IMR-90 (cell line): Measurements from ENCODE around the gene SIPA1L3. TPM values are rescaled to one million over a fixed set of nuclear protein-coding genes. Genes with fewer than 3 reads are reported as not detected.
A peak's percentile ranks its signal among the peaks of the same experiment; 100 is the strongest.

ENCODE experiments used
- ATAC-seq: fragments of 200-7000 bp; cut with Tn5 transposase; 2 replicates; pipeline ENCODE4 v1.9.1; 2020; ENCODE audit warnings: low read depth, mild to moderate bottlenecking, moderate library complexity
- BruUV-seq: library from RNA; stranded (reverse); fragments of 400-500 nt; replicated peaks from 2 replicates; lab custom pipeline; 2021; lab: Mats Ljungman, UMichigan
- CTCF ChIA-PET: fragments of 300-600 bp; formaldehyde crosslinking; extraction: SDS; loops from one replicate; lab custom pipeline; 2021; ENCODE audit warnings: antibody characterized with exemption; lab: Yijun Ruan, JAX
- POLR2A ChIA-PET: fragments of 300-600 bp; sonication (Branson Sonifier 250); formaldehyde crosslinking; loops from one replicate; lab custom pipeline; 2022; ENCODE audit warnings: antibody characterized with exemption; ENCODE audit not compliant: unreplicated experiment; lab: Charles Lee
- DNase-seq: peaks from one replicate; pipeline ENCODE4 v3.0.0; 2013
- H2AFZ ChIP-seq: replicated peaks from 2 replicates; pipeline ENCODE3; 2013; ENCODE audit warnings: low read length, mild to moderate bottlenecking; ENCODE audit not compliant: poor library complexity
- H2AK5ac ChIP-seq: 2 replicates; pipeline ENCODE4 v1.6.1; 2013; ENCODE audit warnings: low read depth, low read length, inconsistent platforms
- H2AK9ac ChIP-seq: replicated peaks from 2 replicates; pipeline ENCODE3; 2013; ENCODE audit warnings: mild to moderate bottlenecking, low read depth, low read length, moderate library complexity; ENCODE audit not compliant: poor library complexity
- H2BK120ac ChIP-seq: 2 replicates; pipeline ENCODE4 v1.6.1; 2013; ENCODE audit warnings: low read depth, low read length, inconsistent platforms
- H2BK15ac ChIP-seq: 3 replicates; pipeline ENCODE4 v1.6.1; 2013; ENCODE audit warnings: low read depth, low read length, inconsistent platforms
- H2BK20ac ChIP-seq: 2 replicates; pipeline ENCODE4 v1.6.1; 2013; ENCODE audit warnings: low read depth, mild to moderate bottlenecking, inconsistent platforms, low read length, moderate library complexity
- H2BK5ac ChIP-seq: 2 replicates; pipeline ENCODE4 v1.6.1; 2013; ENCODE audit warnings: mild to moderate bottlenecking, low read depth, low read length, inconsistent platforms; ENCODE audit not compliant: poor library complexity, severe bottlenecking
- H3K14ac ChIP-seq: replicated peaks from 2 replicates; pipeline ENCODE4 v1.6.1; 2013; ENCODE audit warnings: low read depth, low read length, inconsistent platforms
- H3K18ac ChIP-seq: 2 replicates; pipeline ENCODE4 v1.6.1; 2013; ENCODE audit warnings: low read depth, low read length, control low read depth
- H3K23ac ChIP-seq: 2 replicates; pipeline ENCODE4 v1.6.1; 2013; ENCODE audit warnings: low read depth, low read length, inconsistent platforms
- H3K27ac ChIP-seq: 2 replicates; pipeline ENCODE4 v1.5.1; 2013; ENCODE audit warnings: mild to moderate bottlenecking, control low read depth, low read length; ENCODE audit not compliant: insufficient read depth
- H3K27me3 ChIP-seq: 2 replicates; pipeline ENCODE4 v1.6.1; 2013; ENCODE audit warnings: low read length; ENCODE audit not compliant: control insufficient read depth, insufficient read depth
- H3K36me3 ChIP-seq: 2 replicates; pipeline ENCODE4 v1.6.1; 2013; ENCODE audit warnings: low read length, mixed read lengths; ENCODE audit not compliant: control insufficient read depth, insufficient read depth
- H3K4ac ChIP-seq: 2 replicates; pipeline ENCODE4 v1.6.1; 2013; ENCODE audit warnings: low read depth, low read length, inconsistent platforms
- H3K4me1 ChIP-seq: 2 replicates; pipeline ENCODE4 v1.6.1; 2013; ENCODE audit warnings: low read length, mixed read lengths; ENCODE audit not compliant: control insufficient read depth, insufficient read depth
- H3K4me2 ChIP-seq: 2 replicates; pipeline ENCODE4 v1.6.1; 2013; ENCODE audit warnings: low read depth, mild to moderate bottlenecking, control low read depth, low read length, moderate library complexity
- H3K4me3 ChIP-seq: 2 replicates; pipeline ENCODE4 v1.5.1; 2013; ENCODE audit warnings: low read depth, mild to moderate bottlenecking, control low read depth, low read length, moderate library complexity; ENCODE audit not compliant: insufficient read depth
- H3K56ac ChIP-seq: 2 replicates; pipeline ENCODE4 v1.6.1; 2013; ENCODE audit warnings: low read length, inconsistent platforms; ENCODE audit not compliant: insufficient read depth; ENCODE audit errors: extremely low read depth
- H3K79me1 ChIP-seq, 2 experiments: 2 replicates each; pipeline ENCODE4 v1.6.1; 2013; ENCODE audit warnings: low read length in 2 of 2, inconsistent platforms in 1 of 2, low read depth in 1 of 2
- H3K9ac ChIP-seq: 2 replicates; pipeline ENCODE4 v1.6.1; 2013; ENCODE audit warnings: low read depth, low read length, control low read depth
- H3K9me1 ChIP-seq: 2 replicates; pipeline ENCODE4 v1.6.1; 2013; ENCODE audit warnings: low read length, inconsistent platforms; ENCODE audit not compliant: insufficient read depth
- H3K9me3 ChIP-seq: 2 replicates; pipeline ENCODE4 v1.6.1; 2013; ENCODE audit warnings: low read length; ENCODE audit not compliant: control insufficient read depth, insufficient read depth
- H4K20me1 ChIP-seq: 2 replicates; pipeline ENCODE4 v1.6.1; 2013; ENCODE audit warnings: low read length, inconsistent platforms; ENCODE audit not compliant: insufficient read depth
- H4K5ac ChIP-seq: 2 replicates; pipeline ENCODE4 v1.6.1; 2013; ENCODE audit warnings: mild to moderate bottlenecking, low read depth, low read length, control low read depth
- H4K8ac ChIP-seq, 2 experiments: 2 replicates each; pipeline ENCODE4 v1.6.1; 2013; ENCODE audit warnings: low read depth in 2 of 2, low read length in 2 of 2, control low read depth in 1 of 2, inconsistent platforms in 1 of 2
- H4K91ac ChIP-seq: 2 replicates; pipeline ENCODE4 v1.6.1; 2013; ENCODE audit warnings: low read depth, low read length, inconsistent platforms; ENCODE audit not compliant: insufficient read depth
- BHLHE40 ChIP-seq: fragments of 150-350 bp; IDR thresholded peaks from 2 replicates; pipeline ENCODE4 v1.6.1; 2016; ENCODE audit warnings: mild to moderate bottlenecking, low read depth, low read length
- CEBPB ChIP-seq: IDR thresholded peaks from 2 replicates; pipeline ENCODE4 v1.6.1; 2012; ENCODE audit warnings: low read depth, low read length, improper control_type of control experiment
- CHD1 ChIP-seq: IDR thresholded peaks from 2 replicates; pipeline ENCODE4 v1.6.1; 2012; ENCODE audit warnings: low read depth, low read length, improper control_type of control experiment
- CTCF ChIP-seq: conservative IDR thresholded peaks from 2 replicates; pipeline ENCODE4 v1.5.1; 2012; ENCODE audit warnings: mild to moderate bottlenecking, low read depth, low read length, improper control_type of control experiment
- ELK1 ChIP-seq: fragments of 150-350 bp; IDR thresholded peaks from 2 replicates; pipeline ENCODE4 v1.6.1; 2016; ENCODE audit warnings: low read depth, mild to moderate bottlenecking, low read length, moderate library complexity, borderline replicate concordance
- FOS ChIP-seq: fragments of 150-350 bp; IDR thresholded peaks from 2 replicates; pipeline ENCODE4 v1.6.1; 2016; ENCODE audit warnings: low read depth, low read length
- MAFK ChIP-seq: IDR thresholded peaks from 2 replicates; pipeline ENCODE4 v1.6.1; 2012; ENCODE audit warnings: low read depth, low read length, improper control_type of control experiment
- MAZ ChIP-seq: IDR thresholded peaks from 2 replicates; pipeline ENCODE4 v1.6.1; 2012; ENCODE audit warnings: low read depth, mild to moderate bottlenecking, low read length, improper control_type of control experiment, moderate library complexity, borderline replicate concordance
- MXI1 ChIP-seq: IDR thresholded peaks from 2 replicates; pipeline ENCODE4 v1.6.1; 2012; ENCODE audit warnings: low read depth, mild to moderate bottlenecking, low read length, moderate library complexity, borderline replicate concordance
- NFE2L2 ChIP-seq: fragments of 150-350 bp; IDR thresholded peaks from 2 replicates; pipeline ENCODE4 v1.6.1; 2016; ENCODE audit warnings: low read depth, mild to moderate bottlenecking, low read length
- POLR2A ChIP-seq: IDR thresholded peaks from 2 replicates; pipeline ENCODE4 v1.6.1; 2012; ENCODE audit warnings: mild to moderate bottlenecking, low read depth, low read length
- RAD21 ChIP-seq: IDR thresholded peaks from 2 replicates; pipeline ENCODE4 v1.6.1; 2012; ENCODE audit warnings: low read length, improper control_type of control experiment
- RCOR1 ChIP-seq: IDR thresholded peaks from 2 replicates; pipeline ENCODE4 v1.6.1; 2012; ENCODE audit warnings: mild to moderate bottlenecking, low read length, improper control_type of control experiment; ENCODE audit not compliant: insufficient replicate concordance
- SMC3 ChIP-seq: fragments of 150-350 bp; IDR thresholded peaks from 2 replicates; pipeline ENCODE4 v1.6.1; 2016; ENCODE audit warnings: low read depth, mild to moderate bottlenecking, antibody characterized with exemption, low read length, moderate library complexity
- USF2 ChIP-seq: fragments of 150-350 bp; IDR thresholded peaks from 2 replicates; pipeline ENCODE4 v1.6.1; 2017; ENCODE audit warnings: mild to moderate bottlenecking, antibody characterized with exemption, low read length, low read depth
- WGBS, 2 experiments: methylation state at CpG; one replicate each; pipeline versions ENCODE4 v1.1.5 to v1.1.7; 2013; ENCODE audit warnings: missing lambda C conversion rate in 2 of 2; ENCODE audit not compliant: insufficient read length in 1 of 2; ENCODE audit errors: extremely low coverage in 2 of 2; 5-methylcytosine and 5-hydroxymethylcytosine counted together
- dilution Hi-C: fragments of 300-500 bp; cut with HindIII; formaldehyde crosslinking; loops from one replicate; pipeline ENCODE4 v1.14.3; 2018; ENCODE audit warnings: low sequenced_read_pairs; ENCODE audit not compliant: unreplicated experiment
- in situ Hi-C: fragments of 300-500 bp; cut with MboI; formaldehyde crosslinking; loops from 3 replicates; pipeline ENCODE4 v1.14.3; 2019; ENCODE audit warnings: low sequenced_read_pairs, inconsistent platforms, mixed read lengths
- intact Hi-C: fragments of 100-400 bp; cut with micrococcal nuclease; formaldehyde crosslinking; loops from 2 replicates; pipeline ENCODE4 v1.10.0; 2022
- polyA plus RNA-seq, 3 experiments: library from polyadenylated mRNA; depleted of rRNA; stranded (reverse); fragments of >200 nt; gene quantifications; 2 replicates each; pipeline ENCODE4 v1.2.3, GENCODE V29; 2012; ENCODE audit warnings: low replicate concordance in 1 of 3
- total RNA-seq: library from RNA; depleted of rRNA; stranded (reverse); fragments of >200 nt; gene quantifications from 2 replicates; pipeline ENCODE4 v1.2.3, GENCODE V29; 2012

The SIPA1L3 gene
- total and polyA plus RNA-seq, 2 of the 4 experiments (the other 2 are of a cell fraction) = 4.1 to 9.4 TPM

GRCh38 chr19:37964109-37964508, 57.1 kb downstream of the SIPA1L3 start:
- Histone ChIP-seq H2AK5ac (no peak overlapping the region), H3K4me1 (peaks cover 23% of the 10 kb centered on the region), H2BK20ac (peak overlapping the region; percentile 45; the same call in 1 of the 2 replicates), H3K27ac (no peak overlapping the region), H3K27me3 (no peaks in the 10 kb centered on the region), H2AFZ (no peak overlapping the region), H3K4me2 (no peak overlapping the region), H3K9me3 (peaks cover 7% of the 10 kb centered on the region; the same call in 1 of the 2 replicates), H3K79me1 (peaks cover 34 to 65% of the 10 kb centered on the region in 2 experiments), H3K4ac (peak overlapping the region; percentile 30; the same call in 1 of the 2 replicates), H2BK120ac (peak overlapping the region; percentile 44; the same call in 1 of the 2 replicates), H3K9ac (no peak overlapping the region), H3K4me3 (no peak overlapping the region), H4K8ac (peak overlapping the region in 1 of 2 experiments; percentile 36; a peak in 1 of 4 replicates), H2AK9ac (peak overlapping the region; percentile 23), H4K91ac (peak overlapping the region; percentile 17; the same call in 1 of the 2 replicates), H4K5ac (no peak overlapping the region), H2BK5ac (peak overlapping the region; percentile 83), H2BK15ac (no peak overlapping the region), H3K36me3 (no peaks in the 10 kb centered on the region; the same call in 1 of the 2 replicates), H4K20me1 (no peaks in the 10 kb centered on the region), H3K9me1 (peaks cover 17% of the 10 kb centered on the region), H3K14ac (peak overlapping the region; percentile 12; the same call in 1 of the 2 replicates), H3K56ac (no peak overlapping the region), H3K23ac (no peak overlapping the region), H3K18ac (peak overlapping the region; percentile 86; the same call in 1 of the 2 replicates)
- no TSS peak for BruUV-seq
- peak; percentile 56 for ATAC-seq
- TF ChIP-seq MAZ (no peak), RAD21 (no peak), POLR2A (no peak), CEBPB (no peak), SMC3 (no peak), USF2 (no peak), BHLHE40 (no peak), CTCF (no peak), NFE2L2 (no peak), FOS (no peak), ELK1 (no peak), MAFK (no peak), RCOR1 (no peak), CHD1 (no peak), MXI1 (no peak)
- ChIA-PET POLR2A (no interaction called here), CTCF (interaction anchor here (0.7 to 0.9 kb wide), 2 partner anchors 14 to 117 kb away, joined by 3 read pairs; no protein-coding TSS in a partner anchor)
- WGBS, 2 experiments = no CpG with 5 or more reads among the region's 2 CpGs
- peak; percentile 24 for DNase-seq
- intact Hi-C loops (no loop called here), dilution Hi-C loops (no loop called here), in situ Hi-C loops (no loop called here)
